HL-60/S4 treated with phorbol 12-myristate 13-acetate at 8.2 ng/mL for 4 days and 3 days (cell line): Measurements from ENCODE around the gene MAP3K1.

Experiments
- in situ Hi-C: fragments of 300-500 bp; cut with MboI; formaldehyde crosslinking; loops from 2 replicates; pipeline ENCODE4 v1.15.0; 2022; ENCODE audit warnings: low sequenced_read_pairs

The MAP3K1 gene

GRCh38 chr5:56840597-56840996, 25.2 kb downstream of the MAP3K1 start:
- in situ Hi-C loops, result loop anchor here (25.0 kb wide), 1 partner anchor 903 kb away; no protein-coding TSS in a partner anchor

GRCh38 chr5:56845277-56845676, 29.9 kb downstream of the MAP3K1 start:
- in situ Hi-C loops, result loop anchor here (25.0 kb wide), 1 partner anchor 908 kb away; no protein-coding TSS in a partner anchor

- in situ Hi-C loops, result loop anchor here (25.0 kb wide), 1 partner anchor 909 kb away; no protein-coding TSS in a partner anchor
These were observed 30.6 kb downstream of the MAP3K1 start for GRCh38 chr5:56845904-56846480.

DNA sequence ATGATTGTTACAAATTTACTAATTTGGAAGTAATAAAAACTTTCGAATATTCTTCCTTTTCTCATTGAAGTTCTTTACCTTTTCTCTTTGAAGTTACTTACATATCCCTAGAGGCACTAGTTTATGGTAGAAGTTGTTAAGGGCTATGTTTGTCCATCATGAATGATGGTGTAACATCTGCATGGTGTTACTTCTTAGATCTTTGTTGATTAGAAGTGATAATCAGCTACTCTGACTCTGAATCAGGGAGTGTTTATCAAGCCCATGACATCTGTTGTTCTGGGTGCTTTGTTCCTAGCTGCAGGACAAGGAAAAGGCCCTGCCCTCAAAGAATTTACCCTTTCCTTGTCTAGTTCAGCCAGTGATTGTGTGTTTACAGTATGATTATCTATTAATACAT, 32.9 kb downstream of the MAP3K1 start:
- in situ Hi-C loops, result loop anchor here (25.0 kb wide), 1 partner anchor 911 kb away; no protein-coding TSS in a partner anchor

DNA sequence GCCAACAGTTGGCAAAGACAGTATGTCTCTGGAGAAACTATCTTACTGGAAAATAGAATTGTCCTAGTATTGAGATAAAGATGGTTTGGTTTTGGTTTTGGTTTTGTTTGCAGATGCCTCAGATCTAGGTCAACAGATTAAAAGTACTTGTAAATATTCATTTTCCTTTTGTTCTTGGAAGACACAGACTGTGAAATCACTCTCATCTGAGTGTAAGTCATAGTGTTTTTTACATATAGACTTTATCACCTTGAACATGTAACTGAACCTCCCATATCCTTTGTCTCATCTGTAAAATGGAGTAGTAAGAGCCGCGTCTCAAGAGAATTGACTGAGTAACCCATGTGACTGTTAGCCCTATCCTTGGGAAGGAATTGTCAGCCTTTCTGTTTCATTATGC, 34.3 kb downstream of the MAP3K1 start:
- in situ Hi-C loops, result loop anchor here (25.0 kb wide), 1 partner anchor 912 kb away; no protein-coding TSS in a partner anchor

DNA sequence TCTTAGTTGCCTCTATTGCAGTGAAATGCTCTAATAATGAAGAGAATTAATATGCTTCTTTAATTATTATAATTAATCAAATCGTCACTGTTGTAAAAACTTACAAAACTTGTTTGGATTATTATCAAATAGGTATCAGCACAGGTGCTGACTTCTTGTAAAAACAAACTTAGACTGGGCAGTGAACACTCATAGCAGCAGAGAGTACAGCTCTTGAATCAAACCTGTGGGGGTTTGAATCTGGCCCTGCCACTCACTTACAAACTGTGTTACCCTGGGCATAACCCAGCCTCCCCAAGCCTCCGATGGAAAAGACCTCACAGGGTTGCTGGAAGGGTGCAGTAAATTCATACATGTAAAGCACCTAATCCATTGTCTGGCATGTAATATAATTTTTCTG, 35.1 kb downstream of the MAP3K1 start:
- in situ Hi-C loops, result no loop called here

DNA sequence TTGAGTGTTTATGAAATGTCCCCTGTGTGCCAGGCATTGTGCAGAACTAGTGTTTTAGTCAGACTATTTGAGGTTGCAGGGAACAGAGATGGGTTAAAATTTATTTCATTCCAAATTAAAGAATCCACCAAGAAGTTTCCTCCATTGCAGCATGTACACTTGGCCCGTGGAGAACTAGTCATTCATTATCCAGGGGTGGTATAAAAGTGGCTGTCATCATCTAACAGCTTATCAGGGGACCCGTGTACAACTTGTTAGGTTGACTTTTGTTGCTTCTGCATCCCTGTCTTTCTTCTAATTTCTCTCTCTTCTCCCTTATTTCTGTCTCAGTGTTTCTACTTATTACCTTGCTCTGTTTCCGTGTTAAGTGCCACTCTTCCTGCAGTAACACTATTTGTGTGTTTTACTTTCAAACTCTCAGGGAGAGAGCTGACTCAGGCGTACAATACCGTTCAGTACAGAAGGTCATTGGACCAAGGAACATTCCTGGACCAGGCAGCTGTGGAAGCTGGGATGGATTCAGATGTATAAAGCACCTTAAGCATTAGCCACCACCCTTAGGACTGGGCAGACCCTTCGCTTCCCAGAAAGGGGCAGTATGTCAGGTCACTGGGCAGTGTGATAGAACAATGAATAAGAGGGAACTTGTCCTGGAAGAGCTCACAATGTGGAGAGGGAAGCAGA, 36.1 kb downstream of the MAP3K1 start:
- in situ Hi-C loops, result no loop called here

DNA sequence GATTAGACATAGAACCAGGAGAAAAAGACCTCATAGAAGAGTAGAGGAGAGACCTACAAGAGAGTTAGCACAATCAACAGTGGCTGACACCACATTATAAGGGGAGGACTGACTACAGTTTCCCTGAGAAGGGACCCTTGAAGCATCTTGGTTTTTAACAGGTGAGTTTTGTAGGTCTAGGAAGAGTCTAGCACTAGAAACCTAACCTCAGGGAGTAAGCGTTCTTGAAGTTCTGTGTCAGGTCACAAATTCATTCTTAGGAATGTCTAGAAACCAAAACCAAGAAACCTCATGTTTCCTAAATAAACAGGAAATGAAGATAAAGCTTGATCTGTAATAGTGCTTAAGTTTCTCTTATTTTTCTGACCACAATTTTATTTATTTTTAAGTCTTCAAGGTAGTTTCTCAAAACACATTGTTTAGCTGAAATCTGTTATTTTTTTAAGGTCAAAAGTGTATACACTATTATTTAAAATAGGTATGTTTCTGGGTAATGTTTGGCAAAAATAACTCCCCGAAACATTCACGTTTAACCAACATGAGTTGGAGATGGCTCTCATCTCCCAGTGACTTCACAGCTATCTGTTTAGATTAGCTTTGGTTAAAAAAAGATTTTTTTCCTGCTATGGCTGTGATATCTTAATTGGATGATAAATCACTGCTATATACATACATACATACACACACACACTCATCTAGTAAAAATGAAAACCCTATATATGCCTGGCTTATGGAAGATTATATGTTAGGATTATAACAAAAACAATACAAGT, 37.1 kb downstream of the MAP3K1 start:
- in situ Hi-C loops, result no loop called here

- in situ Hi-C loops, result no loop called here
These were observed 38.3 kb downstream of the MAP3K1 start for GRCh38 chr5:56853698-56854097.

- in situ Hi-C loops, result no loop called here
These were observed 39.6 kb downstream of the MAP3K1 start for GRCh38 chr5:56854920-56855319.

GRCh38 chr5:56856541-56857178, 41.3 kb downstream of the MAP3K1 start:
- in situ Hi-C loops, result no loop called here

DNA sequence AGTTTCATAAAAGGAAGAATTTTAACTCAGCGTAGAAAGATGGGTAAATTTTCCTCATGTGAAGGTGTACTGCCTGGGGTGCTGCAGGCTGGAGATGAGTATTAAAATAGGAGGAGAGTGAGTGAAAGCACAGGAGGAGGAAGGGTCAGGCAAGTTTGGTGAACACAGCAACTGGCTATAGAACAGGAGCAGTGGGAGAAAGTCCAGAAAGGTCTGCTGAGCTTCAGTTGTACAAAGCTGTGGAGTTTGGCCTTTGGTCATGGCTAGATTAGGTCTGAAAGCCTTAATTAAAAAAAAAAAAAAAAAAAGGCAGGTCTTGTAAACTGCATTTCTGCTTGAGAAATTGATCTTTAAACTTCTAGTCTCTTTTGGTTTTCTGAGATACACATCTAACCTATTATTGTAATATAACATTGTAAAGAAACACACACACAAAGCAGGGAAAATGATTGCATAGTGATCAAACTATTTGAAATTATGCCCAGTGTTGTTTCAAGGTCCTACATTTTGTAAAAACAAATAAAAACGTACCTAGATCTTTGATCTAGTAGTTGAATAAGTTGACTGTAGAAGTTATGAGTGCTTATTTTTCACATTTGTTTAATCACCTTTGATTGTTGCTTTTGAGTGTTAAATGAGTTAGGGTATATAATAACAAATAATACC, 43.6 kb downstream of the MAP3K1 start:
- in situ Hi-C loops, result no loop called here

- in situ Hi-C loops, result no loop called here
These were observed 46.6 kb downstream of the MAP3K1 start for GRCh38 chr5:56861893-56862485.

DNA sequence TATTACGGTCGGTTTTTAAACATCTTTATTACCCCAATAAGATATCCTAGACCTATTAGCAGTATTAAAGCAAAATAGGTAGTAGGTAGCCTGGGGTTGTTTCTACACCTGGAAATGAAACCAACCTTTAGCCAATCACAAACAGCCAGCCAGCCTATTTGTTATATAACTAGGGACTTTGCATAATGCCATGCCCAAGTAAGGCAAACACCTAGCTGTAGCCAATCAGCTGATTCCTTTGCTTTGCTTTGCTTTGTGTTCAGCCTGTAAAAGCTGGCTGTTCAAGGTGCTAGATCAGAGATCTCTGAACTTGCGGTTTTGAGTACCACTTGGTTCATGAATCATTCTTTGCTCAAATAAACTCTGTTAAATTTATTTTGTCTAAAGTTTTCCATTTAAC, 47.6 kb downstream of the MAP3K1 start:
- in situ Hi-C loops, result no loop called here

DNA sequence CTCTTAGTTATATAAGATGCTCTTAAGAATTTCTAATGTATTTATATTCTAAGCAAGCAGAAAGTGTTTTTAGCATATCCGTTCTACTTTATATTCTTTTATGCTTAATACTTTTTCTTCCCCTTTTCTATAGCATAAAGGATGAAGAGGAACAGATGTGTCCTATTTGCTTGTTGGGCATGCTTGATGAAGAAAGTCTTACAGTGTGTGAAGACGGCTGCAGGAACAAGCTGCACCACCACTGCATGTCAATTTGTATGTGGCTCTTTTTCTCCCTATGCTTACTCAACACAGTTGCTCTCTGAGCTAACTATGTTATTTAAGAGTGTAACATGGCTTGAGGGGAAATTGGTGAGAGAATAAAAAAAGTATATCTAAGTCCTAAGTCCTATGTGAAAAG, 56.4 kb downstream of the MAP3K1 start:
- in situ Hi-C loops, result no loop called here

DNA sequence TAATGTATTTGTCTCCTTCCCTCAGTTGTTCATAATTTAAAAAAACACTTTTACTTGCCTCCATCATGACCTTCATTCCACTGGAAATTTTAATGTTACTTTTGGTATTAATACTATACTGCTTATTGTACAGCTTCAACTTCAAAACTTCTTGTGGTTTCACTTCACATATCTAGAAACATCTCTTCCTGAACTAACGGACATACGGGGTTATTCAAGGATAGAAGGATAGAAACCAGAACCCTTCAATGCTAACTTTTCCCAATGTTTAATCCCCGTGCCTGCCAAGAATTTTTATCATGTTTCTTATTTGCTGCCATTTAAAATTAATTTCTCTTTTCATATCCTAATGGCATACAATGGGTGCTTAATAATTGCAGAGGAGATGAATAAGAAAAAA, 57.7 kb downstream of the MAP3K1 start:
- in situ Hi-C loops, result no loop called here

GRCh38 chr5:56876327-56876726, 61.0 kb downstream of the MAP3K1 start:
- in situ Hi-C loops, result no loop called here

DNA sequence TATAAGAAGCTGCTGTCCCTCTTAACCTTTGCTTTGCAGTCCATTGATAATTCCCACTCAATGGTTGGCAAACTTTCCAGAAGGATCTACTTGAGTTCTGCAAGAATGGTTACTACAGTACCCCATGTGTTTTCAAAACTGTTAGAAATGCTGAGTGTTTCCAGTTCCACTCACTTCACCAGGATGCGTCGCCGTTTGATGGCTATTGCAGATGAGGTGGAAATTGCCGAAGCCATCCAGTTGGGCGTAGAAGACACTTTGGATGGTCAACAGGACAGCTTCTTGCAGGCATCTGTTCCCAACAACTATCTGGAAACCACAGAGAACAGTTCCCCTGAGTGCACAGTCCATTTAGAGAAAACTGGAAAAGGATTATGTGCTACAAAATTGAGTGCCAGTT, 66.2 kb downstream of the MAP3K1 start:
- in situ Hi-C loops, result no loop called here

- in situ Hi-C loops, result no loop called here
These were observed 78.1 kb downstream of the MAP3K1 start for GRCh38 chr5:56893251-56893951.

DNA sequence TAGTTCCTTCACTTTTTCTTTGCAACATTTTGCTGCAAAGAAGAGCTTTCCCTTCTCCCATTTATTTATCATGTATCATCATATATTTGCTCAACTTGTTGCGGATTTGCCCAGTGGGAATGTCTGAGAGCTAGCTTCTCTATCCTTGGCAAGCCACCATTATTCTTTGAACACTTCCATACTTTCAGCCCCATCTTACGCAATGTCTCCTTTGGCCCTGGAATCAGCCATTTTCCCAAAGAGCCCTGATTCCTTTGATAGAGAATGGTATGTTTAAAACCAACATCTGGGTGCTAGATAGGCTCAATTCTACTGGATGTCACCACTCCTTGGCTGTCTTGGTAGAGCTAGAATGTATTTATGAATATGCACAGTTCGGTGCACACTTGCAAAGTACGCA, 81.4 kb downstream of the MAP3K1 start:
- in situ Hi-C loops, result no loop called here
